GM21528 (cell line): ENCODE results near the gene TMEM69.
"Not testable (repeated sequence)": the region's sequence is repeated elsewhere in the genome, so short reads cannot be mapped to it uniquely, and the experiment has no call there.

Experiments used
- ATAC-seq: cut with Tn5 transposase; IDR thresholded peaks from one replicate; pipeline ENCODE4 v1.9.1; 2021; ENCODE audit warnings: mild to moderate bottlenecking, moderate library complexity; ENCODE audit not compliant: unreplicated experiment, low FRiP score

The TMEM69 gene

GRCh38 chr1:45676553-45676952, 11.4 kb upstream of the TMEM69 start:
- ATAC-seq: not testable (repeated sequence)

DNA sequence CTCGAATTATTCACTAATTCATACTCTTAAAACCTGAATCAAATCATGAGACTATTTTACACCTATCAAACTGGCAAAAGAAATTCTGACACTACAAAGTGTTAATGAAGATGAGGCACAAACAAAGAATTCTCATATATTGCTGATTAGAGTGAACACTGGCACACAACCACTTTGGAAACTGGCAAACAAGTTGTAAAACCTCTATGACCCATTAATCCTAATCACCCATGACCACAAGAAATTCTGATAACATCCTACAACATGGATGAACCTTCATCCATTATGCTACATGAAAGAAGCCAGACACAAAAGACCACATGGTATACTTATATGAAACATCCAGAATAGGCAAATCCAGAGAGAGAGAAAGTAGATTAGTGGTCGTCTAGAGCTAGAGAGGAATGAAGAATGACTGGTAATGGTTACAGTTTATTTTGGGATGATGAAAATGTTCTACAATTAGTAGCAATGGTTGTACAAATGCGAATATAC, 10.2 kb upstream of the TMEM69 start:
- ATAC-seq: no peak

GRCh38 chr1:45678489-45678888, 9.5 kb upstream of the TMEM69 start:
- ATAC-seq: no peak

GRCh38 chr1:45679123-45679522, 8.9 kb upstream of the TMEM69 start:
- ATAC-seq: no peak

- no peak for ATAC-seq
Observed at GRCh38 chr1:45682942-45683341, 5.0 kb upstream of the TMEM69 start.

- ATAC-seq: no peak
Observed at GRCh38 chr1:45684402-45684801, 3.6 kb upstream of the TMEM69 start.

DNA sequence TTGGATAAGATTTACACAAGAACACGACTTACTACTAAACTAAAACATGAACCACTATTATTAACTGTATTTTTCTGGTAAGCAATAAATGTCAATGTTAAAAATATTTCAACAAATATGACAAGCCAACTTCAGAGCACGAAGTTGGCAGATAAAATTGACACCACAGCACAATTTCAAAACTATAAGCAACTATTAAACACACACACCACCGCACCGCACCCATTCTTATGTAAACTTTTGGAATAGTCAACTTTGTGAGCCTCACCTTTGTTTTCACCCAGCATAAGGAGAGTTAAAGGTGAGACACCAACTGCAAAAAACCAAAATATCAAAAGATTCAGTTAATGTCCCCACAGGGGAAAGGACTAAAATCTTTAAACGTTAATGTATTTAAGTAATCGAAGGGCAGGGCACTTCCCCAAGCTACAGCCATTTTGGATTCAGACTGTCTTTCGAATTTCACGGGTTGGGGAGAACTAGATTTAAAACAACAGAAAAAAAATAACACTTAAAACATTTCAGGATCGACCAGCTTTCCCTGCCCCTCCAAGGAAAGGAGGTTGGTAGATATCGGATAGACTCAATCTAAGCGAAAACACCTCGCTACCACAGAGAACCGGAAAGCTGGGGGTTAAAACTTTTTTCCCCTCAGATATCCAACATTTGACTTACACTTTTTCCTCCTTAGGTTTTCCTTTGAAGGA, 2.5 kb upstream of the TMEM69 start:
- ATAC-seq: no peak

GRCh38 chr1:45686015-45686287, 2.0 kb upstream of the TMEM69 start:
- peak; percentile 21 for ATAC-seq

DNA sequence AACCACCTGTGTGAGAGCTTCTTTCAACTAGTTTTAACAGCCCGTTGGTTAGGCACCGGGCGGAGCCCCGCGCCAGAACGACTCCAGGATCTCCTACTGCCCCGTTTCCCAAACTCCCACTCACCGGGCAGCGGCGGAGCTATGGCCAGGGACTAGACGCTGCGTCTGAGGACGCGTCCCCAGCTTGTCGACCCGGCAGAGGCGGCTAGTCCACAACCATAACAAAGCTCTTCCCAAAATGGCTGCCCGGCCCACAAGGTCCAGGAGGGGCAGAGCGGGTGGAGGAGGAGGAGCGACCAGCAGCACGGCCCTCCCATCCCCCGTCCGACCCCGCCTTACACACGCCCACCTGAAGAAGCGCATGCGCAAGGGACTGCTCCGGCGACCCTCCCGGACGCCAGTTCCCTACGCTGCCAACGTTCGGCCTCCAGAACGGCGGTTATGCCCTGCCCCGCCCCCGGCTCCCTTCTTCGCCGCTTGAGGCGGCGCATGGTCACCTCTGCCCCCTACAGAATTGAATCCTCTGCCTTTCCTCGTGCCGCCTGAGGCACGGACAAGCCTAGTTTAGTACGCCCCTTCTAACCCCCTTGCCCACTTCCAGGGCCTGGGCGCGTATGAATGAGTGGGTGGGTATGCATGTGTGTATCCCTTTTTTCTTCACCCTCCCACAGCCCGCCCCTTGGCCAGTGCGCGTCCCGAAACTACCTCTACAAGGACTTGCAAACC, 1.5 kb upstream of the TMEM69 start, which contains the start of gene GPBP1L1:
Gene GPBP1L1, minus strand, starts transcription at position 246 of the 726 bp plus-strand sequence. CDS start 27,446 bp downstream, outside the sequence.
- ATAC-seq: peak; percentile 54

DNA sequence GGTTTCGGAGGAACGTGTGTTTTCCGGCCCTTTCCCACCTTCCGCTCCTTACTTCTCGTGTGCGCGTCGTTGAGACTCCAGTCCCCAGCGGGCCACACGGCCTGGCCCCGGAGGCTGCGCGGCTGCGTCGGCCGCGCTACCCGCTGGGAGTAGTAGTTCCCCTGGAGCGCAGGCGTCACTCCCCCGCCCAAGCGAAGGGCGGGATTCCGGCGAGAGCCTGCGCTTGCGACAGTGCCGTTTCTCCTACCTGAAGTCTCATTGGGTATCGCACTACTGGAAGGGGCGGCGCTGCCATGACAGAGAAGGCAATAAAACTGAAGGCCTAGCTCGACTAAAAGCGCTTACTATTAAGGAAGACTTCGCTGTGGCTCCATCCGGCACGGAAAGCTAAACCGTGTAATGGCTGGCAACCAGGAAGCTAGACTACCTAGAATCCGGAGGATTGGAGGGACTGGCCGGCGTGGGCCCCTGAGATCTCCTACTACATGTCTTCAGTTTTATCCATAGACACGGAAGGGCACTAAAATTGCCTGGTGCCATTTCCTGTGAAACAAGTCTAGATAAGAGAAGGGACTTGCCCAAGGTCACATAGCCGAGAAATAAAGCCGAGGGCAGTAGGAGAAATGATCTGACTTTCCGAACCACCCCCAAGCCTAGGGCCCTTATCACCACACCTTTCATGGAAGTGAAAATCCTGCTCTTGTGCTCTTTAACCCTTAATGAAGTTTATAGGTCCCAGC, 797 bp upstream of the TMEM69 start:
- peak; percentile 75 for ATAC-seq

GRCh38 chr1:45693811-45694210, 5.8 kb downstream of the TMEM69 start:
- not testable (repeated sequence) for ATAC-seq

- no peak for ATAC-seq
Observed at GRCh38 chr1:45694823-45695222, 6.8 kb downstream of the TMEM69 start.

DNA sequence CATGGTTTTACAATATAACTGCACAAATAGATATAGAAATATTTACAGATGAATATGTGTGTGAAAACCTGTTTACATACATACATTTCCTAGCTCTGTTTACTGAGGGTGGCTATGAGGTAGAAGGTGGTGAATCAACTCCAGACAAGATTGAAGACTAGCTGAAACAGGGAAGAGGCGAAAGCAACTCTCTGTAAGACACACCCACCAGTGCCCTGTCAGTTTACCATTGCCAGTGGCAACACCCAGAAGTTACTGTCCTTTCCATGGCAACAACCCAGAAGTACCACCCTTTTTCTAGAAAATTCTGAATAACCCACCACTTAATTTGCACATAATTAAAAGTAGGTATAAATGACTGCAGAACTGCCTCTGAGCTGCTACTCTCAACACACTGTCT, 16.7 kb downstream of the TMEM69 start:
- no peak for ATAC-seq

GRCh38 chr1:45713711-45714110, 25.7 kb downstream of the TMEM69 start:
- no peak for ATAC-seq

- ATAC-seq: no peak
Observed at GRCh38 chr1:45716700-45717099, 28.7 kb downstream of the TMEM69 start.

DNA sequence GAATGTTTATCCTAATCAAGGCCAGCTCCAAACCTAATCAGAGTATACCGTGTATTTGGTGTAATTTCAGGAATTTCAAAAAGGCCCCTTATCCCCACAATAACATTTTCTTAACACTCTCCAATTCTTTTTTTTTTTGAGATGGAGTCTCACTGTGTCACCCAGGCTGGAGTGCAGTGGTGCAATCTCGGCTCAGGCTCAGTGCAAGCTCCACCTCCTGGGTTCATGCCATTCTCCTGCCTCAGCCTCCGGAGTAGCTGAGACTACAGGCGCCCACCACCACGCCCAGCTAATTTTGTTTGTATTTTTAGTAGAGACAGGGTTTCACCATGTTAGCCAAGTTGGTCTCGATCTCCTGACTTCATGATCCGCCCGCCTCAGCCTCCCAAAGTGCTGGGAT, 29.4 kb downstream of the TMEM69 start:
- ATAC-seq: not testable (repeated sequence)

GRCh38 chr1:45718289-45718688, 30.3 kb downstream of the TMEM69 start:
- no peak for ATAC-seq

GRCh38 chr1:45721207-45721606, 33.2 kb downstream of the TMEM69 start:
- ATAC-seq: no peak

DNA sequence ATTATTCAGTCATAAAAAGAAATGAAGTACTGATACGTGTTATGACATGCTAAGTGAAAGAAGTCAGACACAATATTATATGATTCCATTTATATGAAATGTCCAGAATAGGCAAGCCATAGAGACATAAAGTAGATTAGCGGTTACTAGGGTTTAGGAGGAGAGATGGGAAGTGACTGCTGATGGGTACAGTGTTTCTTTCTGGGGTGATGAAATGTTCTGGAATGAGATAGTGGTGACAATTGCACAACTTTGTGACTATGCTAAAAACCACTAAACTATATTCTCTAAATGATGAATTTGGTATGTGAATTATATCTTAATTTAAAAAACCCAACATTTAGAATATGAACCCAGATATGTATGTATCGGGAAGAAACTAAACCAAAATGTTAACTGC, 34.8 kb downstream of the TMEM69 start:
- ATAC-seq: no peak

- ATAC-seq: no peak
Observed at GRCh38 chr1:45723248-45723930, 35.4 kb downstream of the TMEM69 start.

GRCh38 chr1:45726007-45726406, 38.0 kb downstream of the TMEM69 start:
- not testable (repeated sequence) for ATAC-seq
